ENCODE data around the gene NRN1L. TPM values are rescaled to one million over a fixed set of nuclear protein-coding genes. Genes with fewer than 3 reads are reported as not detected.

NRN1L gene
- total RNA-seq, 1 donor = not detected

- TF ChIP-seq CTCF (IDR thresholded peaks at IDR 0.05; ENCODE audit: insufficient read depth, low read depth, low read length) = no peak
- no peak overlapping the region for H3K4me3 ChIP-seq (ENCODE audit: low read depth, low read length)
- DNase-seq (ENCODE audit: low read depth) = no peak
These were observed 13.4 kb upstream of the NRN1L start for GRCh38 chr16:67871256-67871655.

GRCh38 chr16:67872131-67872630 is 12.5 kb upstream of the NRN1L start:
- no peak for DNase-seq (ENCODE audit: low read depth)
- H3K4me3 ChIP-seq (ENCODE audit: low read depth, low read length) = no peak overlapping the region
- no peak for TF ChIP-seq CTCF (IDR thresholded peaks at IDR 0.05; ENCODE audit: insufficient read depth, low read depth, low read length)

- H3K4me3 ChIP-seq (ENCODE audit: low read depth, low read length) = peak within 1 kb of the TSS; percentile 96
- TF ChIP-seq CTCF (IDR thresholded peaks at IDR 0.05; ENCODE audit: insufficient read depth, low read depth, low read length) = no peak
- DNase-seq (ENCODE audit: low read depth) = peak; percentile 84
These were observed 11.9 kb upstream of the NRN1L start, which contains the start of gene EDC4 for GRCh38 chr16:67872631-67873434. EDC4 (plus strand) TSS chr16:67873052; CDS start chr16:67873262, 210 bp downstream.

GRCh38 chr16:67873435-67874370 is 11.0 kb upstream of the NRN1L start:
- DNase-seq (ENCODE audit: low read depth) = peak; percentile 27
- TF ChIP-seq CTCF (IDR thresholded peaks at IDR 0.05; ENCODE audit: insufficient read depth, low read depth, low read length) = no peak
- H3K4me3 ChIP-seq (ENCODE audit: low read depth, low read length) = peak overlapping the region; percentile 96

- no peak for TF ChIP-seq CTCF (IDR thresholded peaks at IDR 0.05; ENCODE audit: insufficient read depth, low read depth, low read length)
- peak overlapping the region; percentile 96 for H3K4me3 ChIP-seq (ENCODE audit: low read depth, low read length)
- DNase-seq (ENCODE audit: low read depth) = no peak
These were observed 10.3 kb upstream of the NRN1L start for GRCh38 chr16:67874372-67874771.

GRCh38 chr16:67877064-67877463 is 7.6 kb upstream of the NRN1L start:
- no peak for DNase-seq (ENCODE audit: low read depth)
- no peak overlapping the region for H3K4me3 ChIP-seq (ENCODE audit: low read depth, low read length)

More at GRCh38 chr16:67877064-67877463, 7.6 kb upstream of the NRN1L start:
- TF ChIP-seq CTCF (IDR thresholded peaks at IDR 0.05; ENCODE audit: insufficient read depth, low read depth, low read length) = no peak

Measured in fibroblast of villous mesenchyme (primary cell).